Loucy (cell line): ENCODE data around the gene PDE4D.
A peak's percentile ranks its signal among the peaks of the same experiment; 100 is the strongest.

Source experiments
- H2AFZ ChIP-seq: fragments of 200-600 bp; sonication (generic); 2 replicates; pipeline ENCODE4 v1.6.0; 2016; ENCODE audit warnings: antibody characterized with exemption, mild to moderate bottlenecking, low read length, moderate library complexity
- H3F3A ChIP-seq: fragments of 200-600 bp; 2 replicates; pipeline ENCODE4 v1.6.0; 2016; ENCODE audit warnings: antibody characterized with exemption, low read depth, mild to moderate bottlenecking
- H3K27me3 ChIP-seq: fragments of 200-600 bp; sonication (generic); 2 replicates; pipeline ENCODE4 v1.6.1; 2014; ENCODE audit warnings: low read length, mild to moderate bottlenecking; ENCODE audit not compliant: insufficient read depth, poor library complexity, severe bottlenecking
- H3K36me3 ChIP-seq: fragments of 200-600 bp; sonication (generic); 2 replicates; pipeline ENCODE4 v1.6.1; 2016; ENCODE audit warnings: low read length; ENCODE audit not compliant: insufficient read depth
- H3K4me1 ChIP-seq: fragments of 200-600 bp; sonication (generic); 2 replicates; pipeline ENCODE4 v1.5.1; 2014; ENCODE audit warnings: low read length, mild to moderate bottlenecking; ENCODE audit not compliant: insufficient read depth, poor library complexity, severe bottlenecking
- H3K4me2 ChIP-seq: fragments of 200-600 bp; sonication (generic); 2 replicates; pipeline ENCODE4 v1.6.0; 2014; ENCODE audit warnings: antibody characterized with exemption, low read length, low read depth, mild to moderate bottlenecking; ENCODE audit not compliant: poor library complexity, severe bottlenecking
- H3K4me3 ChIP-seq: fragments of 200-600 bp; sonication (generic); 2 replicates; pipeline ENCODE4 v1.5.1; 2014; ENCODE audit warnings: low read length, mild to moderate bottlenecking, mixed read lengths; ENCODE audit not compliant: poor library complexity, severe bottlenecking
- H3K79me2 ChIP-seq: fragments of 200-600 bp; sonication (generic); 2 replicates; pipeline ENCODE4 v1.6.1; 2014; ENCODE audit warnings: low read length; ENCODE audit not compliant: insufficient read depth
- H3K9ac ChIP-seq: fragments of 200-600 bp; sonication (generic); 2 replicates; pipeline ENCODE4 v1.6.0; 2014; ENCODE audit warnings: mild to moderate bottlenecking, low read depth, low read length, moderate library complexity; ENCODE audit not compliant: poor library complexity, severe bottlenecking
- H3K9me2 ChIP-seq: fragments of 200-600 bp; sonication (generic); replicated peaks from 2 replicates; pipeline ENCODE4 v1.6.1; 2016; ENCODE audit warnings: low read depth, low read length, mixed read lengths
- H3K9me3 ChIP-seq: fragments of 200-600 bp; sonication (generic); 2 replicates; pipeline ENCODE4 v1.6.1; 2014; ENCODE audit warnings: mild to moderate bottlenecking, antibody characterized with exemption, low read length, low read depth; ENCODE audit not compliant: insufficient read depth
- H4K20me1 ChIP-seq: fragments of 200-600 bp; sonication (generic); 2 replicates; pipeline ENCODE4 v1.6.0; 2014; ENCODE audit warnings: antibody characterized with exemption, low read length, mild to moderate bottlenecking; ENCODE audit not compliant: insufficient read depth, poor library complexity, severe bottlenecking
- CTCF ChIP-seq: fragments of 200-600 bp; sonication (generic); conservative IDR thresholded peaks from 2 replicates; pipeline ENCODE4 v1.5.1; 2014; ENCODE audit warnings: mild to moderate bottlenecking, antibody characterized with exemption, low read length
- EZH2phosphoT487 ChIP-seq: fragments of 200-600 bp; IDR thresholded peaks from 2 replicates; pipeline ENCODE4 v1.6.1; 2018; ENCODE audit warnings: antibody characterized with exemption, mild to moderate bottlenecking, moderate library complexity, borderline replicate concordance

The PDE4D gene

DNA sequence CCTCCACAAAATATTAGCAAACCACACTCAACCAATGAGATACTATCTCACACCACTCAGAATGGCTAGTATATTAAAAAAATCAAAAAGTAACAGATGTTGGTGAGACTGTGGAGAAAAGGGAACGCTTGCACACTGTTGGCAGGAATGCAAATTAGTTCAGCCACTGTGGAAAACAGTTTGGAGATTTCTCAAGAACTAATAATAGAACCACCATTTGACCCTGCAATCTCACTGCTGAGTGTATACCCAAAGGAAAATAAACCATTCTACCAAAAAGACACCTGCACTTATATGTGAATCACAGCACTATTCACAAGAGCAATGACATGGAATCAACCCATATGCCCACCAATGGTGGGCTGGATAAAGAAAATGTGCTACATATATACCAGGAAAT lies 393.5 kb downstream of the PDE4D start:
- Histone ChIP-seq H3K4me2 (no peak overlapping the region), H3K36me3 (no peaks in the 10 kb centered on the region), H3K9me3 (no peaks in the 10 kb centered on the region)

DNA sequence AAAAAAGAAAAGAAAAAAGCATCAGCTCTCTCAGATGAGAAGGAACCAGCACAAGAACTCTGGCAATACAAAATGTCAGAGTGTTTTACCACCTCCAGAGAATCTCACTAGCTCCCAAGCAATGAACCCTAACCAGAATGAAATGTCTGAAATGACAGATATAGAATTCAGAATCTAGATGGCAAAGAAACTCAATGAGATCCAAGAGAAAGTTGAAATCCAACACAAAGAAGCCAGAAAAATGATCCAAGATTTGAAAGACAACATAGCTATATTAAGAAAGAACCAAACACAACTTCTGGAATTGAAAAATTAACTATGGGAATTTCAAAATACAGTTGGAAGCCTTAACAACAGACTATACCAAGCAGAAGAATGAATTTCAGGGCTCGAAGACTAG lies 396.3 kb downstream of the PDE4D start:
- Histone ChIP-seq H3F3A (no peaks in the 10 kb centered on the region), H2AFZ (no peak overlapping the region), H3K9ac (no peak overlapping the region), H3K4me2 (no peak overlapping the region), H3K36me3 (no peaks in the 10 kb centered on the region), H3K27me3 (no peaks in the 10 kb centered on the region), H3K9me3 (no peaks in the 10 kb centered on the region), H3K79me2 (no peaks in the 10 kb centered on the region), H4K20me1 (no peaks in the 10 kb centered on the region), H3K9me2 (no peaks in the 10 kb centered on the region), H3K4me1 (no peaks in the 10 kb centered on the region), H3K4me3 (no peak overlapping the region)
- no peak for TF ChIP-seq EZH2phosphoT487
- TF ChIP-seq CTCF, result no peak

More for the DNA sequence above, 393.5 kb downstream of the PDE4D start:
- no peaks in the 10 kb centered on the region for H4K20me1 ChIP-seq
- no peak overlapping the region for H2AFZ ChIP-seq
- H3K79me2 ChIP-seq, result no peaks in the 10 kb centered on the region
- no peaks in the 10 kb centered on the region for H3K27me3 ChIP-seq
- TF ChIP-seq CTCF (no peak), EZH2phosphoT487 (no peak)
- H3K9ac ChIP-seq, result no peak overlapping the region
- no peaks in the 10 kb centered on the region for H3K9me2 ChIP-seq
- H3K4me3 ChIP-seq, result no peak overlapping the region
- no peaks in the 10 kb centered on the region for H3K4me1 ChIP-seq
- H3F3A ChIP-seq, result no peaks in the 10 kb centered on the region

DNA sequence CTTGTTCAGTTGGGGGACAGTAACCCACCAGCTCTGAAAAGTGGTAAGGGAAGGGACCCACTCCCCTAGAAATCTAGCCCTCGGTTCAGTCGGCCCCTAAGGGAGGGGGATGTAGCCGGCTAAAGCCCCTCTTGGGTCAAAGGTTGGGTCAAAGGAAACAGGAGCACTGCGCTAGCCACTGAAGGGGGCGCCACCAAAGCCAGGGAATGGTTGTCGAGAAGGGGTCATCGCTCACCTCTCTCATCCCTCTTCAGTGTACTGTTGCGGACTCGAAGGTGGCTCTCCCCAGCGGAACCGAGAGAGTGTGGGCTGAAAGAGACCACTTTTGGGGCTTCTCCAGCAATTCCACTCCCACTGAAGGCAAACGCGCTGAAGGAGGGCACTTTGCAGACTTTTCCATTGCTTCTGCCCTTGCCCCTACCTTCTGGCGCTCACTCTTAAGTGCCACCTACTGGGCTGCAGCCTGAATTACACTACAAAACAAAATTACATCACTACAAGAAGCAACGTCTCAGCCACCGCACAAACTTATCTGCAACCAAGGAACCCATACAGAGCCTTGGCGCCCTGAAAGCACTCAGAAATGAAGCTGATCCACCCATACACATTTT lies 396.9 kb downstream of the PDE4D start:
- Histone ChIP-seq H3K9me3 (no peaks in the 10 kb centered on the region), H4K20me1 (no peaks in the 10 kb centered on the region), H3K36me3 (no peaks in the 10 kb centered on the region), H3K4me2 (no peak overlapping the region), H3K27me3 (no peaks in the 10 kb centered on the region), H3K9me2 (no peaks in the 10 kb centered on the region), H3K4me1 (no peaks in the 10 kb centered on the region), H3K4me3 (no peak overlapping the region), H2AFZ (no peak overlapping the region), H3F3A (no peaks in the 10 kb centered on the region), H3K79me2 (no peaks in the 10 kb centered on the region), H3K9ac (no peak overlapping the region)
- TF ChIP-seq CTCF, result peak; percentile 77
- no peak for TF ChIP-seq EZH2phosphoT487
